Hair follicle dermal papilla cell (primary cell): ENCODE data around the gene AMOTL2. TPM values are rescaled to one million over a fixed set of nuclear protein-coding genes. Genes with fewer than 3 reads are reported as not detected.

Experiments used
- small RNA-seq: library from RNA; depleted of rRNA; stranded (forward); fragments of <200 nt; gene quantifications from one replicate; pipeline ENCODE3, GENCODE V24; 2012
- total RNA-seq: library from RNA; depleted of rRNA; stranded (reverse); fragments of >200 nt; gene quantifications from 2 replicates; pipeline ENCODE4 v1.2.3, GENCODE V29; 2012

The AMOTL2 gene
- 529 and 611 TPM in 2 replicates for total RNA-seq

DNA sequence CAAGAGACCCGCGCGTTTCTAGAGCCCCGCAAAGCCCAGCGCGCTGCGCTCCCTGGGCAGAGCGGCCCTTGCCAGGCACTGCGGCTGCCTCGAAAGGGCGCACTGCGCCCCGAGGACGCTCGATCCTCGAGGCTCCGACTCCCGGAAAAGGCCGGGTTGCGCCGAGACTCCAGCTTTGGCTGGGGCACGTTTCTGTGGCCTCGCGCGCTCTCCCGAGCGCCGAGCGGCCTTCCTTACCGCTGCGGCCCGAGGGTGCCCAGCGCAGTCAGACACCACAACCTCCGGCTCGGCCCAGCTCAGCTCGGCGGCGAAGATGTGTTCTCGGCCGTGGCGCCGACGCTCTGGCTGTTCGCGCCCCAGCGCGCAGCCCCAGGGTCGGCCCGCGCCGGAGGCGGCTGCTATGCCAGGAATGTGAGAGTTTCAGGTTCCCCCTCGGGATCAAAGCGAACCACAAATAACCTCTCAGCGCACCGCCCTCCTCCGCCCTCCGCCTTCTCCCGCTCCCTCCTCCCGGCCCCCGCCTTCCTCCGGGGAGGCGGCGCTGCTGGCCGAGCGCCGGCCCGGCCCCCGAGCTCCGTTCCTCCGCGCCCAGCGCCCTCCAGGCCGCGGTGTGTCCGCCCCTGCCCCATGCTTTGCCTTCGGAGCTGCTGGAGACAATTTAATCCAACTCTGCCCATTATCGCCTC is at the start of gene AMOTL2:
AMOTL2 (minus strand) TSS at position 343 of the 686 bp plus-strand sequence. CDS start 3,014 bp downstream, outside the sequence.

Small RNA genes lying within 50 kb of the gene (small RNA-seq; reads per million reads assigned to genes)
- gene HMGN1P9 (not detected), gene MIR6827 (not detected)

Other genes starting within 250 kb of the AMOTL2 start
- 119 and 136 TPM in 2 replicates for gene RYK, start 123.6 kb downstream of the AMOTL2 start, total RNA-seq
- 53.7 and 73.7 TPM in 2 replicates for gene ANAPC13, start 111.5 kb upstream of the AMOTL2 start, total RNA-seq
- 18.0 and 69.2 TPM in 2 replicates for gene CEP63, start 111.6 kb upstream of the AMOTL2 start, total RNA-seq